SU-DHL-6 (cell line): ENCODE measurements around the gene HJURP.

Experiments
- H2AFZ ChIP-seq: fragments of 200-600 bp; sonication (generic); 2 replicates; pipeline ENCODE4 v1.6.1; 2014; ENCODE audit warnings: low read depth, mild to moderate bottlenecking, moderate library complexity, mixed read lengths, antibody characterized with exemption, low read length; ENCODE audit not compliant: severe bottlenecking
- H3F3A ChIP-seq: fragments of 200-600 bp; shearing (Covaris generic); 2 replicates; pipeline ENCODE4 v1.6.0; 2016; ENCODE audit warnings: antibody characterized with exemption, mild to moderate bottlenecking; ENCODE audit not compliant: insufficient read depth
- H3K27ac ChIP-seq: fragments of 200-600 bp; sonication (generic); 2 replicates; pipeline ENCODE4 v1.5.1; 2016; ENCODE audit warnings: low read depth, mild to moderate bottlenecking, low read length, moderate library complexity, mixed read lengths
- H3K27me3 ChIP-seq: fragments of 200-600 bp; sonication (generic), shearing (Covaris generic); 2 replicates; pipeline ENCODE4 v1.6.0; 2014; ENCODE audit warnings: mild to moderate bottlenecking, low read length
- H3K36me3 ChIP-seq: fragments of 200-600 bp; sonication (generic); 2 replicates; pipeline ENCODE4 v1.6.1; 2014; ENCODE audit warnings: mild to moderate bottlenecking, low read length, mixed read lengths
- H3K4me2 ChIP-seq: fragments of 300-600, 200-600 bp; shearing (Covaris generic), sonication (generic); 2 replicates; pipeline ENCODE4 v1.6.0; 2014; ENCODE audit warnings: low read length, low read depth, mild to moderate bottlenecking; ENCODE audit not compliant: poor library complexity, severe bottlenecking
- H3K4me3 ChIP-seq: fragments of 200-600 bp; sonication (generic); 2 replicates; pipeline ENCODE4 v1.5.1; 2014; ENCODE audit warnings: antibody characterized with exemption, low read length, mild to moderate bottlenecking, mixed read lengths; ENCODE audit not compliant: insufficient read depth, poor library complexity, severe bottlenecking
- H3K79me2 ChIP-seq: fragments of 200-600 bp; sonication (generic); 2 replicates; pipeline ENCODE4 v1.6.1; 2014; ENCODE audit warnings: mild to moderate bottlenecking, low read length, moderate library complexity; ENCODE audit not compliant: insufficient read depth
- H3K9ac ChIP-seq: fragments of 200-600 bp; sonication (generic); 2 replicates; pipeline ENCODE4 v1.7.0; 2014; ENCODE audit warnings: mild to moderate bottlenecking, low read length
- H3K9me2 ChIP-seq: fragments of 200-600 bp; sonication (generic); replicated peaks from 2 replicates; pipeline ENCODE4 v1.6.1; 2014; ENCODE audit warnings: low read length; ENCODE audit not compliant: insufficient read depth
- H3K9me3 ChIP-seq: fragments of 200-600 bp; sonication (generic); 2 replicates; pipeline ENCODE4 v1.6.1; 2014; ENCODE audit warnings: low read length, mixed read lengths; ENCODE audit not compliant: insufficient read depth
- H4K20me1 ChIP-seq: fragments of 200-600 bp; sonication (generic); 2 replicates; pipeline ENCODE4 v1.6.1; 2014; ENCODE audit warnings: low read depth, mild to moderate bottlenecking, antibody characterized with exemption, low read length, moderate library complexity, mixed read lengths
- CTCF ChIP-seq: fragments of 200-600 bp; sonication (generic); IDR thresholded peaks from one replicate; pipeline ENCODE4 v1.5.1; 2017; ENCODE audit warnings: antibody characterized with exemption, mild to moderate bottlenecking, low read length, moderate library complexity; ENCODE audit not compliant: insufficient read depth, poor library complexity, severe bottlenecking
- EZH2phosphoT487 ChIP-seq: fragments of 200-600 bp; sonication (generic), shearing (Covaris generic); conservative IDR thresholded peaks from 2 replicates; pipeline ENCODE4 v1.6.1; 2018; ENCODE audit warnings: mild to moderate bottlenecking, antibody characterized with exemption, low read length, moderate library complexity, mixed read lengths

Gene HJURP

GRCh38 chr2:233817361-233817911 is 36.9 kb downstream of the HJURP start:
- no peaks in the 10 kb centered on the region for H3K9me3 ChIP-seq
- H3K36me3 ChIP-seq, result no peaks in the 10 kb centered on the region
- H4K20me1 ChIP-seq, result no peaks in the 10 kb centered on the region
- H2AFZ ChIP-seq, result no peak overlapping the region
- H3K27me3 ChIP-seq, result no peaks in the 10 kb centered on the region
- no peak for TF ChIP-seq CTCF
- TF ChIP-seq EZH2phosphoT487, result no peak
- no peak overlapping the region for H3K4me3 ChIP-seq
- no peak overlapping the region for H3K27ac ChIP-seq
- H3K9ac ChIP-seq, result no peak overlapping the region
- no peaks in the 10 kb centered on the region for H3K79me2 ChIP-seq
- H3K4me2 ChIP-seq, result no peak overlapping the region
- no peaks in the 10 kb centered on the region for H3K9me2 ChIP-seq
- no peaks in the 10 kb centered on the region for H3F3A ChIP-seq

- TF ChIP-seq CTCF, result no peak
- no peak for TF ChIP-seq EZH2phosphoT487
- Histone ChIP-seq H3K27ac (no peak overlapping the region), H3K9me3 (no peaks in the 10 kb centered on the region), H3K9me2 (no peaks in the 10 kb centered on the region), H3K4me3 (no peak overlapping the region), H3K36me3 (no peaks in the 10 kb centered on the region), H4K20me1 (no peaks in the 10 kb centered on the region), H3K9ac (no peak overlapping the region), H3K79me2 (no peaks in the 10 kb centered on the region), H2AFZ (no peak overlapping the region), H3K27me3 (no peaks in the 10 kb centered on the region), H3K4me2 (no peak overlapping the region), H3F3A (no peaks in the 10 kb centered on the region)
These were observed 37.6 kb downstream of the HJURP start for GRCh38 chr2:233816771-233817170.

DNA sequence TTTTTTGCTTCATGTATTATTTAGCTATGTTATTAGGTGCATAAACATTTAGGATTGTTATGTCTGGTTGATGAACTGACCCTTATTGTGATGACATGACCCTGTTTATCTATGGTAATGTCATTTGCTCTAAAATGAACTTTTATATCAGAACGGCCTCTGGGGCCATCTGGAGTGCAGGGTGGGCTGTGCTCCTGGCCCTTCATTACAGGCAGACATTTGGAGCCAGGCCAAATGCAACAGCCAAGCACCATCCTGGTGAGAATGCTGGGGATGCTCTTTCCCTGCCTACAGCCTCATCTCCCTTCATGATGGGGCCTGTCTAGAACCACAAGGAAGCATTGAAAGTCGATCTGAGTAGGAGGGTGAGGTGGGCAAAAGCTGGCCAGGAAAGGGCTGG is 38.0 kb downstream of the HJURP start:
- Histone ChIP-seq H3K9me3 (no peaks in the 10 kb centered on the region), H3K4me2 (no peak overlapping the region), H2AFZ (no peak overlapping the region), H3K79me2 (no peaks in the 10 kb centered on the region), H3F3A (no peaks in the 10 kb centered on the region), H4K20me1 (no peaks in the 10 kb centered on the region), H3K27me3 (no peaks in the 10 kb centered on the region), H3K9me2 (no peaks in the 10 kb centered on the region), H3K27ac (no peak overlapping the region), H3K4me3 (no peak overlapping the region), H3K36me3 (no peaks in the 10 kb centered on the region), H3K9ac (no peak overlapping the region)
- TF ChIP-seq CTCF (no peak), EZH2phosphoT487 (no peak)
